Endometrium (tissue), 2 donors: ENCODE data around the gene RGR.
"Not testable (repeated sequence)": the region's sequence is repeated elsewhere in the genome, so short reads cannot be mapped to it uniquely, and the experiment has no call there.

ENCODE experiments used
- FAIRE-seq: peaks from 2 replicates; lab custom pipeline; 2012; peaks lifted over from hg19 to GRCh38; lab: Jason Lieb, UNC
- donor health status: control.
- donor health status: control.

RGR gene

GRCh38 chr10:84258034-84258695 lies 13.3 kb downstream of the RGR start:
- FAIRE-seq: no peak

GRCh38 chr10:84261236-84261915 lies 16.5 kb downstream of the RGR start:
- FAIRE-seq: no peak

GRCh38 chr10:84262190-84262956 lies 17.5 kb downstream of the RGR start:
- no peak for FAIRE-seq

- no peak for FAIRE-seq
Measured at GRCh38 chr10:84263716-84264115, 18.9 kb downstream of the RGR start.

GRCh38 chr10:84264611-84265141 lies 19.8 kb downstream of the RGR start:
- FAIRE-seq: no peak

- no peak for FAIRE-seq
Measured at GRCh38 chr10:84265418-84265817, 20.6 kb downstream of the RGR start.

- no peak for FAIRE-seq
Measured at GRCh38 chr10:84267503-84268126, 22.8 kb downstream of the RGR start.

- no peak for FAIRE-seq
Measured at GRCh38 chr10:84269162-84269561, 24.3 kb downstream of the RGR start.

- FAIRE-seq: no peak
Measured at GRCh38 chr10:84269773-84270172, 24.9 kb downstream of the RGR start.

- no peak for FAIRE-seq
Measured at GRCh38 chr10:84270708-84271107, 25.9 kb downstream of the RGR start.

GRCh38 chr10:84279876-84280475 lies 35.1 kb downstream of the RGR start:
- not testable (repeated sequence) for FAIRE-seq

GRCh38 chr10:84286695-84287094 lies 41.8 kb downstream of the RGR start:
- FAIRE-seq: no peak

GRCh38 chr10:84288151-84288550 lies 43.3 kb downstream of the RGR start:
- no peak for FAIRE-seq

- FAIRE-seq: no peak
Measured at GRCh38 chr10:84289521-84290200, 44.8 kb downstream of the RGR start.

- FAIRE-seq: no peak
Measured at GRCh38 chr10:84290235-84290634, 45.4 kb downstream of the RGR start.

- no peak for FAIRE-seq
Measured at GRCh38 chr10:84291384-84291783, 46.5 kb downstream of the RGR start.

- FAIRE-seq: no peak
Measured at GRCh38 chr10:84292502-84292901, 47.6 kb downstream of the RGR start.

GRCh38 chr10:84293171-84293570 lies 48.3 kb downstream of the RGR start:
- FAIRE-seq: no peak

- FAIRE-seq: no peak
Measured at GRCh38 chr10:84293574-84294016, 48.7 kb downstream of the RGR start.

GRCh38 chr10:84294766-84295447 lies 50.1 kb downstream of the RGR start:
- FAIRE-seq: no peak
